Glomerular endothelial cell (primary cell): ENCODE measurements around the gene PNPLA6. TPM values are rescaled to one million over a fixed set of nuclear protein-coding genes. Genes with fewer than 3 reads are reported as not detected.
"Not testable (repeated sequence)": the region's sequence is repeated elsewhere in the genome, so short reads cannot be mapped to it uniquely, and the experiment has no call there.

Experiments used
- DNase-seq: peaks from one replicate; pipeline ENCODE4 v3.0.0-alpha.2; 2011; ENCODE audit warnings: low read depth, low spot score; ENCODE audit errors: extremely low read depth
- total RNA-seq: library from RNA; depleted of rRNA; stranded (reverse); fragments of >200 nt; gene quantifications from 2 replicates; pipeline ENCODE4 v1.2.3, GENCODE V29; 2015

The PNPLA6 gene
- total RNA-seq, 1 donor from 2014 or later: 230 TPM

DNA sequence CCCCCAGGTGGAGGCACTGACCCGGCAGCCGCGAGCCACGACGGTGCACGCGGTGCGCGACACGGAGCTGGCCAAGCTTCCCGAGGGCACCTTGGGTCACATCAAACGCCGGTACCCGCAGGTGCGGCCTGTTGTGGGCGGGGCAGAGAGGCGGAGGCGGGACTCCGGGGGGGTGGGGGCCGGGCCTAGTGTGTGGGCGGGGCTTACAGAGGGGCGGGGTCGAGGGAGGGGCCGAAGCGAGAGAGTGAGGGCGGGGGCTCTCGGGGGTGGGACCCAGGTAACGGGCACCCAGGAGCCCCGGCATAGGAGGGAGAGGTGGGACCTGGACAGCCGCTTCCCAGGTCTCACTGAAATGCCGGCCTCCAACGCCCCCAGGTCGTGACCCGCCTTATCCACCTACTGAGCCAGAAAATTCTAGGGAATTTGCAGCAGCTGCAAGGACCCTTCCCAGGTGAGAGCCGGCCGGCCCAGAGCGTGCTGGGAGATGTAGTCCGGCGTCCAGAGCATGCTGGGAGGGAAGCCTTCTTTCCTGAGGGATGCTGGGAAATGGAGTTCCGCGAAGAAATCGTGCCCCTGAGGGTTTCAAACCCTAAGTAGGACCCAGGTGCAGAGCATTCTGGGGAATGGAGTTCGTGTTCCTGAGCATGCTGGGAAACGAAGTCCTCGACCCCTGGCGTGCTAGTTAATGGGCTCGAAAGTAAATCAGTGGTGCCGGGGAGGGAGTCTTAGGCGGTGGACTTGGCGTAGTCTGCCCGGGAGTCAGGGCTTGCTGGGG lies 15.7 kb downstream of the PNPLA6 start:
- DNase-seq: no peak

DNA sequence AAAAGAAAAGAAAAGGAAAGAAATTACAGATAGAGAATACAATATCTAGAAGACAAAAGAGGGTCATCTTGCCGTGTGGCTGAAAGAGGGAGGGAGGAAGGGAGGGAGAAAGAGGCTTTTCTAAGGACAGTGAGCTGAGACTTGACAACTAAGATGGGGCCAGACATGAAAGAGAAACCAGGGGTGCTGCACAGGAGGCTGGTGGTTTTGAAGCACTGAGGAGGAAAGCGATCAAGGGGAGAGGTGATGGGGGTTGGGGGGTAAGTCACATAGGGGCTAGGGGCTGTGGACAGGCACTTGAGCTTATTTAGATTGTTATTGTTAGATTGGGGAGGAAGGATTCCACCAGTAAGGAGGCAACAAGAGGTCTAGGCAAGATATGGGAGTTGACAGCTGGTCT lies 17.3 kb downstream of the PNPLA6 start:
- DNase-seq: no peak

DNA sequence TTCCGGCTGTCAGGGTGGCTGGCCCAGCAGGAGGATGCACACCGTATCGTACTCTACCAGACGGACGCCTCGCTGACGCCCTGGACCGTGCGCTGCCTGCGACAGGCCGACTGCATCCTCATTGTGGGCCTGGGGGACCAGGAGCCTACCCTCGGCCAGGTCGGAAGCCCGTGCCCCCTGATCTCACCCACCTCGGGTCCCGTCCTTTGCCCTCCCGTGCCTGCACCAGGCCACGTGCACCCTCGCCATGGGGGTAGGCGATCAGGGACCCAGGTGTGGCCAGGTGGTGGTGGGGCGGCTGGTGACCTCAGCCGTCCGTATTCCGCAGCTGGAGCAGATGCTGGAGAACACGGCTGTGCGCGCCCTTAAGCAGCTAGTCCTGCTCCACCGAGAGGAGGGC lies 19.0 kb downstream of the PNPLA6 start:
- no peak for DNase-seq

DNA sequence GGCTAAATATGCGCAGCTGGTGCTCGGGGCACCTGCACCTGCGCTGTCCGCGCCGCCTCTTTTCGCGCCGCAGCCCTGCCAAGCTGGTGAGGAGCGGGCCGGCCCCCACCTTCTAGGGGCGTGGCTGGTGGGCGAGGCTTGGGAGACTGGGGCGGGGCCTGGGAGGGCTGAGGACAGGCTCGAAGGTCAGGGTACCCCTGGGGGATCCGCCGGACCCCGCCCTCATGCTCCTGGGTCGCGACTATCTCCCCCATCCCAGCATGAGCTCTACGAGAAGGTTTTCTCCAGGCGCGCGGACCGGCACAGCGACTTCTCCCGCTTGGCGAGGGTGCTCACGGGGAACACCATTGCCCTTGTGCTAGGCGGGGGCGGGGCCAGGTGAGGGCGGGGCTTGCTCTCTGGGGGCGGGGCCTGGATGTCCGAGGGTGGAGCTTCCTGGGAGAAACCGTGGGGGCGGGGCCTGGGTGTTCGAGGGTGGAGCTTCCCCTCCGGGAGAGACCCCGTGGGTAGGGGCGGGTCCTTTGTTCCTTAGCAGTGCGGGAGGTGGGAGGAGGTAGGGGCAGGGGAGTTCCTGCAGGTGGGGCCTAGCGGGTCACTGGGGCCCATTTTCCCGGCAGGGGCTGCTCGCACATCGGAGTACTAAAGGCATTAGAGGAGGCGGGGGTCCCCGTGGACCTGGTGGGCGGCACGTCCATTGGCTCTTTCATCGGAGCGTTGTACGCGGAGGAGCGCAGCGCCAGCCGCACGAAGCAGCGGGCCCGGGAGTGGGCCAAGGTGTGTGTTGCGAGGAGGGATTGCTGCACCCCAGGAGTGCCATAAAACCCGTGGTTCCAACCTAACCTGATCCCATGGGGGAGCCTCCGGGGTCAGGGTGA lies 19.7 kb downstream of the PNPLA6 start:
- DNase-seq: no peak

DNA sequence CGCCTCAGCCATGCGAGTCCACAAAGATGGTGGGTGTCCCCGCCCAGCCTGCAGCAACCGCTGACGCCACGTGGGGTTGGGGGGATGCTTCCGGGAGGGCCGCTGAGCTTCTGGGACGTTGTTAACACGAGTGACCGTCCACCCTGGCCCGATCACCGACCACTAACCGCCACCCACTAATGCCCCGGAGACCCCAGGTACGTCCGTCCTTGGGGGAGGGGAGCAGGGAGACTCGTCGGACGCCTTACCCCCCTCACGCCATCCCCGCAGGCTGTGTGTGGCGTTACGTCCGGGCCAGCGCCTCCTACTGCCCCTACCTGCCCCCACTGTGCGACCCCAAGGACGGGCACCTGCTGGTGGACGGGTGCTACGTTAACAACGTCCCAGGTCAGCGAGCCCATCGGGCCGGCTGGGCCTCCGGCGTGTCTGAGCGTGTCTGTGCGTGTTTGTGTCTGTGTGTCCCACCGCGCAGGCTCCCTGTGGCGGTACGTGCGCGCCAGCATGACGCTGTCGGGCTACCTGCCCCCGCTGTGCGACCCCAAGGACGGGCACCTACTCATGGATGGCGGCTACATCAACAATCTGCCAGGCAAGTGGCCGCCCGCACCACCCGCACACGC lies 21.3 kb downstream of the PNPLA6 start:
- DNase-seq: no peak

DNA sequence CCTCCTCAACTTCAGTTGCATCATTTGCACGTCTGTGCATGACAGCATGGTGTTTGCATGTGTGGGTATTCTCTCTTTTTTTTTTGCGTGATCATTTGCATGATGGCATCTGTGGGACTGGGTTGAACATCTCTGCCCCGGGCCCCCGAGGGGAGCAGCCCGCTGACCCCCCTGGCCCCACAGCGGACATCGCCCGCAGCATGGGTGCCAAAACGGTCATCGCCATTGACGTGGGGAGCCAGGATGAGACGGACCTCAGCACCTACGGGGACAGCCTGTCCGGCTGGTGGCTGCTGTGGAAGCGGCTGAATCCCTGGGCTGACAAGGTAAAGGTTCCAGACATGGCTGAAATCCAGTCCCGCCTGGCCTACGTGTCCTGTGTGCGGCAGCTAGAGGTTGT lies 23.1 kb downstream of the PNPLA6 start:
- DNase-seq: no peak

DNA sequence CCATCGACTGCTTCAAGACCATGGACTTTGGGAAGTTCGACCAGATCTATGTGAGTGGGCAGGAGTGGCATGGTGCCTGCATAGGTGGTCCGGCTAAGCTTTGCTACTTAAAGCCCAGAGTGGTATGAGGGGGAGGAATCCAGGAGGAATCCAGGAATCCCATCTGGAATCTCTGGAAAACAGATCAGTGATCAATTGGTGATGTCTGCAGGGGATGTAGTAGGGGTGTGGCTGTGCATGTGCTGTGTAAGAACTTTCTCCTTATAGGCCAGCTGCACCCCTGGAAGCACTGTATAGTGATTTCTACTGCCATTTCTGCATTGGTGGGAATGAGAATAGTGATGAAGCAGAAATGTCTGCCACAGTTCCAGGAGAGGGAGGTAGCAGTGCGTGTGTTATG lies 23.6 kb downstream of the PNPLA6 start:
- no peak for DNase-seq

DNA sequence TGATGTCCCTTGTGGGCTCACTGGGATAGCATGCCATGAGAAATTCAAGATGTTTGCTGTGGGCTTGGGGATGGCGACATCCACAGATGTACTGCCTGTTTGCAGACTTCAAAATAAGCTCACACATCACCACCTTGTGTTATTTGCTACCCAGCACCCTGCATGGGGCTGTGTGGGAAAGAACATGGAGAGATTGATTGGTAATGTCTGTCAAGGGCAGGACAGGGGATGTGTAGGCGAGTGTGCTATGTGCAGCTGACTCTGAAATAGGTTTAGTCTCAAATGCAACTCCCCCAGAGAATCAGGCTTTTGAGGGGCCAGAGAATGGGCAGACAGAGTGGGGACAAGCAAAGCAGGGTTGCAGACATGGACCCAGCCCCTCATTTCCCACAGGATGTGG lies 24.7 kb downstream of the PNPLA6 start:
- no peak for DNase-seq

DNA sequence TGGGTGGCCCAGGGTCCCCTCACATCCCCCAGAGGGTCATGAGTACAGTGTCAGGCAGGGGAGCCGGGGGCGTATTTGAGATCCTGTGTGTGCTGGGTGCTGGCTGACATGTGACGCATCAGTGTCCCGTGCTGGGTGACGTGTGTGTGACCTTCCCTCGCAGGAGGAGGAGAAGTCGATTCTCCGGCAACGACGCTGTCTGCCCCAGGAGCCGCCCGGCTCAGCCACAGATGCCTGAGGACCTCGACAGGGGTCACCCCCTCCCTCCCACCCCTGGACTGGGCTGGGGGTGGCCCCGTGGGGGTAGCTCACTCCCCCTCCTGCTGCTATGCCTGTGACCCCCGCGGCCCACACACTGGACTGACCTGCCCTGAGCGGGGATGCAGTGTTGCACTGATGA lies 25.8 kb downstream of the PNPLA6 start:
- DNase-seq: no peak

DNA sequence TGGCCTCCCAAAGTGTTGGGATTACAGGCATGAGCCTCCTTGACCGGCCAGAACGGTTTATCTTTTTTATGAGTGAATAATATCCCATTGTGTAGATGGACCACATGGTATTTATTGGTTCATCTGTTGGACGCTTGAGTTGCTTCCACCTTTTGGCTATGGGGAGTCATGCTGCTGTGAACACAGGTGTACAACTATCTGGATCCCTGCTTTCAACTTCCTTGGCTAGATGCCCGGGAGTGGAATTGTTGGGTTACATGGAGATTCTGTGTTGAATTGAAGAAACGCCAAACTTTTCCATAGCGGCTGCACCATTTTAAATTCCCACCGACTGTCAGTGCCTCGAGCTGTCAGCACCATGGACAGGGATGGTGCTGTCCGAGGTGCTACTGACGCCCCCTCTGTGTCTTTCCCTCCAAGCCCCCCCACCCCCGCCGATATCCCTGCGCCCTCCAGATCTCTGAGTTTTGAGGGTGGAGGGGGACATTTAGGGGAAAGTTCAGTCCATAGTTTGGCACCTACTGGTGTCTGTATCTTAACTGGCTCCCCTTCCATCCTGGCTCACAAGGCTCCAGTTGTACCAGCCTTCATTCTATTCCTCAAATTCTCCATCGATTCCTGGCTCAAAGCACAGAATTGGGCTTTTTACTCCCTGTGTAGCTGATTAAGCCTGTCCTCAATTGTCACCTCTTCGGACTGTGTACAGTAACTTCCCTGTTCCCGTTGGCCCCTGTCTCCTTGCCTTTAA lies 27.3 kb downstream of the PNPLA6 start:
- DNase-seq: no peak

DNA sequence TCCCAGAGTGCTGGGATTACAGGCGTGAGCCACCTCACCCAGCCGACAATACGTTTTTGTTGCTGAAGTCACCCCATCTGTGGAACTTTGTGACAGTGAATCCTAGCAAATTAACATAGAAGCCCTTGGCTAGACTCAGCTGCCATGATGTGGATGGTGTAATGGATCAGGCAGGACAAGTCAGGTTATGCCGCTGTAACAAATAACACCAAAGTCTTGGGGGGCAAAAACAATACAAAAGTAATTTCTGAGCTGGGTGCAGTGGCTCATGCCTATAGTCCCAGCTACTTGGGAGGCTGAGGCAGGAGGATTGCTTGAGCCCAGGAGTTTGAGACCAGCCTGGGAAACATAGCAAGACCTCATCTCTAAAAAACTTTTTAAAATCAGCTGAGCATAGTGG lies 29.3 kb downstream of the PNPLA6 start:
- no peak for DNase-seq

DNA sequence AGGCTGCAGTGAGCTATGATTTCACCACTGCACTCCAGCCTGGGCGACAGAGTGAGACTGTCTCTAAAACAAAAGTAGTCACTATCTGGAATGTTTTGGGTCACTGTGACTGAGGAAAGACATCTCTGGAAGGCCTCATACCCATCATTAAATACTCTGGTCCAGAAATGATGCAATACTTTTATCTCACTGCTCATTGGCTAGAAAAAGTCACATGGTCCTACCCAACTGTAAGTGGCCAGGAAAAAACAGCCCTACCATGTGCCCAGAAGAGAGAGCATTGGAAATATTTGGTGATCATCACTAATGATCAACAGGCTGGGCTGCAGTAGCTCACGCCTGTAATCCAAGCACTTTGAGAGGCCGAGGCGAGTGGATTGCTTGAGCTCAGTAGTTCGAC lies 29.8 kb downstream of the PNPLA6 start:
- DNase-seq: no peak

DNA sequence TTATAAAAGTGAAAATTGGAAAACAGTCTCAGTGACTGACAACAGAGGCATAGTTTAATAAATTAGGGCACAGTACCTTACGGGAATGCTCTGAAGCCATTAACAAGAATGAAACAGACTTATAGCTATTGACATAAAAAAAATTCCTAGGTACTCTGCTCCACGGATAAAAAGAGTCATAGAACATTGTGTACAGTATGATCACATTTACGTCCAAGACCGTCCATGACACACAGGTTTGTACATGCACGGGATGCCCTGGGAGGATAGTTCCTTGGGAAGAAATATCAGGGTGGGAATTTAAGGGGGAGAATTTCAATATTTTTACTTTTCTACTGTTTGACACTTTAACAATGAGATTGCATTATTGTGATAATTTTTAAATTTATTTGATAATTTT lies 35.2 kb downstream of the PNPLA6 start:
- DNase-seq: no peak

DNA sequence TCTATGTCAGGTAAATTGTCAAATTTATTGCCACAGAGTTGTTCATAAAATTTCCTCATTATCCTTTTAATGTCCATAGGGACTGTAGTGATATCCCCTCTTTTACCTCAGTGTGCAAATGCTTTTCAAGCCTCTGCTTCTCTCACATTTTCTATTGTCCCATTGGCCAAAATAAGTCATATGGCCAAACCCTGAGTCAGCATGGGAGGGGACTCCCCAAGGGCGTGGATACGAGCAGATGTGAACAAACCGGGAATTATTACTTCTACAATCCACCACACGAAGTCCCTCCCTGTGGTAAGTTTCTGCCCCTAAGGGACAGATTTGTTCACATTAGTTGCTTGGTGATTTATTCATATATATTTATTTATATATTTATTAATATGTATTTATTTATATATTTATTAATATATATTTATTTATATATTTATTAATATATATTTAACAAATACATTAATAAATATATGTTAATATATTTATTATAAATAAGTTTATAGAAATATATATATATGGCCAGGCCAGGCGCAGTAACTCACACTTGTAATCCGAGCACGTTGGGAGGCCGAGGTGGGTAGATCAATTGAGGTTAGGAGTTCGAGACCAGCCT lies 40.0 kb downstream of the PNPLA6 start:
- DNase-seq: no peak

DNA sequence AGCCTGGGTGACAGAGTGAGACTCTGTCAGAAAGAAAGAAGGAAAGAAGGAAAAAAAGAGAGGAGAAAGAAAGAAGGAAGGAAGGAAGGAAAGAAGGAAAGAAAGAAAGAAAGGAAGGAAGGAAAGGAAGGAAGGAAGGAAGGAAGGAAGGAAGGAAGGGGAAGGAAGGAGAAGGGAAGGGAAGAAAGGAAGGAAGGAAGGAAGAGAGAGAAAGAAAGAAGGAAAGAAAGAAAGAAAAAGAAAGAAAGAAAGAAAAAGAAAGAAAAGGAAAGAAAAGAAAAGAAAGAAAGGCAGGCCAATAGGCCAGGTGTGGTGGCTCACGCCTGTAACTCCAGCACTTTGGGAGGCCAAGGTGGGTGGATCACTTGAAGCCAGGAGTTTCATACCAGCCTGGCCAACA lies 41.9 kb downstream of the PNPLA6 start:
- not testable (repeated sequence) for DNase-seq

DNA sequence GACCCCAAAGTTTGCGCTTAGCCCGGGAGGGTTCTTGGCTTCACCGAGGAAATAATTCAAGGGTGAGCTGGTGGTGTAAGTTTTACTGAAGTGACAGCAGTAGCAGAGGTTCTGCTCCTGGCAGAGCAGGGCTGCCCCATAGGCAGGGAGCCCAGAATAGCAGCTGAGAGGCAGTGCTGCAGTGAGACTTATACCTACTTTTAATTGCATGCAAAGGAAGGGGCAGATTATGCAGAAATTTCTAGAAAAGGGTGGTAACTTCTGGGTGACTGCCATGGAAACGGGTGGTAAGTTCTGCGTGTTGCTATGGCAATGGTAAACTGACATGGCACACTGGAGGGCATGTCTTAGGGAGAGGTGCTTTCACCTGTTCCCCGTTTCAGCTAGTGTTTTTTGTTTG lies 42.6 kb downstream of the PNPLA6 start:
- DNase-seq: no peak

DNA sequence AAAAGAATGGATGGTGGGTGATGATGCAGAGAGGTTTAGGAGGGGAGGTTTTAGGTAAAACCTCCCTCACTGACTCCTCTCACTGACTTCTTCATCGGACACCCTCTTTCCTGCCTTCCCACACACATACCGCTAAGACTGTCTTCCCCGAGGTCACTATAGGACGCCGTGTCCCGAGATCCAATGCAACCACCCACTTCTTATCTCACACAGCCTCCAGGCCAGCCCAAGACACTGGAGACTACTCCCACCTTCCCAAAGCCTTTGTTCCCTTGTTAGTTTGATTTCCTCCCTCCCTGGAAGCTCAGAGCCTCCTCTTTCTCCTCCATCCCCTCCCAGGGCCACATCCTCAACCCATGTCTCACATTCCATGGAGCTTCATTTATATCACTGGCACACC lies 43.7 kb downstream of the PNPLA6 start:
- no peak for DNase-seq

DNA sequence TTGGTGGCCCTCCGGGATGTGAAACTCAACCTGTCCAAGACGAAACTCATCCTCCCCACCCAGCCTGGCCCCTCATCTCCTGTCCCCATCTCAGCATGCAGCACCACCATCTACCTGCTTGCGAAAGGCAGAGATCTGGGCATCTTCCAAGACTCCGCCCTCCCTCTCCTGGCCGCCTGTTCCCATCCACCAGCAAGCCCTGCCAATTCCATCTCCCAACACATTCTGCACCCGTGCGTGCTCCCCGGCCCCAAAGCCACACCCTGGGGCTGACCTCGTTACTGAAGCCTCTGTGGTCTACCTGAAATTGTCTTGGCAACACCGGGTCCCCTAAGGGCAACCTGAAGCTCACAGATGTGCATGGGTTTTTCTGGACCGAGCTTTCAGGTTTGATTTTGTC lies 46.9 kb downstream of the PNPLA6 start:
- DNase-seq: no peak

DNA sequence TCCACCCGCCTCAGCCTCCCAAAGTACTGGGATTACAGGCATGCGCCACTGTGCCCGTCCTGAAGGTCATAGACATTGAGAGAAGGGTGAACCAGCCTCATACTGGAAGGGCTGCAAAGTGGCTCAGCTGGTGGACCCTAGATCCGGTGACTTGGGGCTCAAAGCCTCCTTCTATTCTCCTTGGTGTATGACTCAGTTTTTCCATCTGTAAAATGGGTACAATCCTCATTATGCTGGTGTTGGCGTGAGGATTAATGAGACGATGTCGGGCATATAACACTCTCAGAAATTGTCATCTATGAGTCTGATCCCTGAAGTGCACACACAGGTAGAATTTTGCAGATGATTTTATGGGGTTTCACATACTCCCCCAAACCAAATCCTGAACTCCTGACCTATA lies 54.3 kb downstream of the PNPLA6 start:
- no peak for DNase-seq

DNA sequence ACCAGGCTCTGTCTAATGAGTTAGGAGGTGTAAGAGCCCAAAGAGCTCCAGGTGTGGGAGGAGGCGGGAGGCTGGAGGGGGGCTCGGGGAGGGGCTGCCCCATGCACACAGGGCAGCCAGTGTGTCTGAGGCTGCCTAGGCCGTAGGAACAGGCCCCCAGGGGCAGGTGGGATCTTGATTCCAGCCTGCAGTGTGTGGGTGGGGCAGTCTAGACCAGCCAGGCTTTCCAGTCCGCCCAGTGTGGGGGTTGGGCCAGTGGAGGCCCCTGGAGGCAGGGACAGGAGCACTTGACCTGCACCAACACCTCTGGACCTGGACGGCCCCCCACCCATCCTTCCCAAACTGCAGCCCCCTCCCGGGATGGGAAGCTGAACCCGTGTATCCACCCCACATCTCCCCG lies 54.7 kb downstream of the PNPLA6 start:
- DNase-seq: no peak
